ENCODE measurements around the gene BRD7.

GRCh38 chr16:50279504-50279865, 89.3 kb downstream of the BRD7 start:
- TF ChIP-seq CTCF (IDR thresholded peaks at IDR 0.05; ENCODE audit: insufficient read depth, low read length, poor library complexity, severe bottlenecking) (no peak), EZH2phosphoT487 (conservative IDR thresholded peaks at IDR 0.05; ENCODE audit: low read length) (no peak)
